ENCODE data around the gene NNT. TPM values are rescaled to one million over a fixed set of nuclear protein-coding genes. Genes with fewer than 3 reads are reported as not detected.
"Not testable (repeated sequence)": the region's sequence is repeated elsewhere in the genome, so short reads cannot be mapped to it uniquely, and the experiment has no call there.

Gene NNT
- total RNA-seq (2014; rRNA removed; shearing (Covaris generic)), result 13.4 and 18.1 TPM in 2 replicates

DNA sequence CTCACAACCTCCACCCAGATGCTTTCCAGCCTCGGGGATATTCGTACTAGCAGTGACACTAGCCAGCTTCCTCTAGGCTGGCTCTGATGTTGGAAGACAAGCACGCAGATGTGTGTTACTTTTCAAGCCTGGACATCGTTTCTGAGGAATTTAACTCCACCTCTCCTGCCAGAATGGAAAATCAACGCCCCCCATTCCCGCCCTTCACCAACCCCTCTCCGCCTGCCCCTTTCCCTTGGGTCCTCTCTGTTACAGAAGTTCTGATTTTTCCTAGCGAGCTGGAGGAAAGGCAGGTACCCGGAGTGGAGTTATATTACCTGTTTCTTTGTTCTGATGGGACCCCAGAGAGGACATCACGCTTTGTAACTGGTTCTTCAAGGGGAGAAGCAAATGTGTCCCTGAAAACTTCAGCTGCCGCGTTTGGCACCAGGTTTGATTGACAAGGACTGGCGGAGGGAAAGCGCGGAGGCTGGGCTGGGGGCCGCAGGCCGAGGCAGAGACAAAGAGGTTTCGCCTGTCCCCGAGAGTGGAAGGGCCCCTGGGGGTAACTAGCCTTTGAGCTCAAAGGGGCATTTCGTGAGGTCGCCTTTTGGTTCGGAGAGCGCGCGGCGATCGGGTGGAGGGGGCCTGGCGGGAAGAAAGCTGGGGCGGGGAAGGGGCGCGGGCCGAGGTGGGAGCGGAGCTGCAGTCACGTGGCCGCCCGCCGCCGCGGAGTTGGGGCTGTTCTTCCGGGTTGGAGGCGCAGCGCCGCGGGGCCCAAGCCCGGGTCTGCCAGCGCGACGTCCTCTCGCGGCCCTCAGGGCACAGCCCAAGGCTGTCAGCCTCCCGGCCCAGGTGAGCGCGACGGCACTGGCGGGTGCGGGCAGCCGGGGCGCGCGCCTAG, at the start of gene NNT:
NNT (plus strand) TSS at position 720 of the 883 bp plus-strand sequence. CDS start 6,016 bp downstream, outside the sequence.
- DNase-seq (ENCODE audit: low spot score), result peak; percentile 67
- in situ Hi-C loops (cut with HindIII; ENCODE audit: low sequenced_read_pairs), result no loop called here

DNA sequence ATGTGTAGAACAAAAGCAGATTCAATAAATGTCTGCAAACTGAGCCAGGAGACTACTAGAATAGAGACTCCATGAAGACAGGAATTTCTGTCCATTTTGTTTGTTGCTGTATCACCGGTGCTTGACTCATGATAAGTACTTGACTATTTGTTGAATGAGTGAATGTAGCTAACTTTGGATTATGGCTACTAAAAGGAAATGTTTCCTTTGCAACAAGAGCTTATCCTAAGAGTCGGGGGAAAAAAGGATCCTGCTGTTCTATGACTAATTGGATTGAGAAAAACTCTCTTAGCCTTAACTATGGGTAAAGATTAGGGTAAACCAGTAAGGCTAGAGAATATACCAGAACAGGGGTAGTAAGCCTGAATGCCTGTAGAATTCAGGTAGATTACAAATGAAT, 49.6 kb upstream of the NNT start:
- in situ Hi-C loops (cut with HindIII; ENCODE audit: low sequenced_read_pairs), result no loop called here

DNA sequence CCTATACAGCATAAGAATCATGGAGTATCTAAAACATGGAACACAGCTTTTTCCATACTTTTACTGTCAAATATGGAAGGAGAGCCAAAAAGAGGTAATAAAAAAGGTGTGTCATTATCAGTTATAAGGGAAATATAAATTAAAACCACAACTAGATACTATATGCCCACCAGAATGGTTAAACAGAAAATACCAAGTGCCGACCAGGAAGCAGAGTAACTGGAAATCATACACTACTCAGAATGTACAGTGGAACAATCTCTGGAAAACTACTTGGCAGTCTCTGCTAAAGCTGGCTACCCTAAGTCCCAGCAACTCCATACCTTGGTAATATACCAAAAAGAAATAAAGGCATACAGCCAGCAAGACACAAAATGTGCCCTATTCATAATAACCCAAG, 48.5 kb upstream of the NNT start:
- in situ Hi-C loops (cut with HindIII; ENCODE audit: low sequenced_read_pairs), result no loop called here
- no peak for DNase-seq (ENCODE audit: low spot score)

More for the DNA sequence above, 49.6 kb upstream of the NNT start:
- DNase-seq (ENCODE audit: low spot score), result no peak

DNA sequence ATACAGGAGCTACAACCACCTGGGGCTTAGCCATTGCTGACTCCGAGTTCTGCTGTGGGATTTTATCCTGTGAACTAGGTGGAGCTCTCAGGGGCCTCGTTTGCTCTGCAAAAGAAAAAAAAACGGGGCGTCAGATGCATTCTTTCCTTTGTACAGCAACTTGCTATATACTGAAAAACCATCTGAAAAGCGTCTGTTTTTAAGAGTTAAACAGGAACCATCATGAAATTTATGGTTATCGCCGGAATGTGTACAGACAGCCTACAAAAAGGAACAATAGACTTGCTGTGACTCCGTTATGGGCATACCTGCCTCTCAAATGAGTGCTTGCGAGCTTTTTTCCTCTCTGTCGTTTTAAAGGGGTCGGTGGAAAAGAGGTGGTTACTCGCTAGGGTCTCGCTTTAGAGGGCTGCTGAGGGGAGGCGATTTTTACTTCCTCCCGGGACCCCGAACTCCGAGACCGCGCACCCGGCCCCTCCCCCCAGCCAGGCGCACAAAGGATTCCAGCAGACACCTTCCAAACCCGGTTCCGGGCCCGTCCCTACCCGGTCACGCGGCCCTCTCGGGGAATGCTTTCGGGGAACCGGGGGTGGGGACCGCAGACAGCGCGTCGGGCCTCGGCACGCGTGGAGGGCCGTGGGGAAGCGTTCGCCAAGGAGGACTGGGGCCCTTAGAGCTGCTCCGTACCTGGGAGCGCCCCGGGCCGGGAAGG, 46.9 kb upstream of the NNT start:
- in situ Hi-C loops (cut with HindIII; ENCODE audit: low sequenced_read_pairs), result no loop called here
- peak; percentile 48 for DNase-seq (ENCODE audit: low spot score)

- in situ Hi-C loops (cut with HindIII; ENCODE audit: low sequenced_read_pairs); DNase-seq (ENCODE audit: low spot score): not testable (repeated sequence)
Measured at GRCh38 chr5:43556607-43556856, 46.4 kb upstream of the NNT start.

DNA sequence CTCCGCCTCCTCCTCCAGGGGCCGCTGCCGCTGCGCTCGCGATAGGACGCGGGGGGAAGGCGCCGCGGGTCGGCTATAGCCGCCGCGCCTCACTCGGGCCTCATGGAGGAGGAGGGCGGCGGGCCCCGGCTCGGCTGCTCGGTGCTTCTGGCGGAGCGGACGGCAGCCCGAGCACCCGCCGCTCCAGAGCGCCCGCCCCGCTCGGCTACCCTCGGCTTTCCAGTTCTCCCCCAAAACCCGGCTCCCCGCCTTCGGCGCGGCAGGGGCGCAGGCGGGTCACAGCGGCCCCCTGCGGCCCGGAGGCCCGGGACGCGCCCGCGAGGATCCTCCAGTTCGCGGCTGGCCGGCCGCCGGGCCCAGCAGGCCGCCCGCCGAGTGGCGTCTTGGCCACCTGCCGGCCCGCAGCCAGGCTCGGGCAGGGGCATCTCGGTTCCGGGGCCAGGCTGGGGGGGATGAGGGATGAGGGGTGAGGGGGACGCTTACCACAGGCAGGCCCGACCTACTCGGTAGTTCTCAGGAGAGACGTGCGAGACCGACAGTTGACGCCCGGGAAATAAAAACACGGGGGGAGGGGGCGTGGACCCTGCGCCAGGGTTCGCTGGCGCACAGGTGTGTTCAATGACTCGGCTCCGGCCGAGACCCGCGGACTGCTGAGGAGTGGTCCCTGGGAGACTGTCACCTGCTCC, 46.0 kb upstream of the NNT start, which contains the start of gene PAIP1:
PAIP1 (minus strand) TSS at position 221 of the 686 bp plus-strand sequence. CDS start 231 bp downstream, outside the sequence.
- DNase-seq (ENCODE audit: low spot score), result peak; percentile 70
- in situ Hi-C loops (cut with HindIII; ENCODE audit: low sequenced_read_pairs), result no loop called here

DNA sequence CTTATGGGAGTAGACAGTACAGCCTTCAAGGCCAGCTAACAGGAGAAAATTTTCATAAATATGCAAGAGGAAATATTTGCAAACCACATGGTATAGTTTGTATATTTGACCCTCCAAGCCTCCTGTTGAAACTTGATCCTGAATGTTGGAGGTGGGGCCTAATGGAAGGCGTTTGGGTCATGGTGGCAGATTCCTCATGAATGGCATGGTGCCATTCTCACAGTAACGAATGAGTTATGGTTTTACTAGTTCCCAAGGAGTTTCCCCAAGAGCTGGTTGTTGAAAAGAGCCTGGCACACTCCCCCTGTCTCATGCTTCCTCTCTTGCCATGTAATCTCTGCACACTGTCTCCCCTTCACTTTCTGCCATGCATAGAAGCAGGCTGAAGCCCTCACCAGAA, 42.9 kb upstream of the NNT start:
- in situ Hi-C loops (cut with HindIII; ENCODE audit: low sequenced_read_pairs), result no loop called here
- no peak for DNase-seq (ENCODE audit: low spot score)

DNA sequence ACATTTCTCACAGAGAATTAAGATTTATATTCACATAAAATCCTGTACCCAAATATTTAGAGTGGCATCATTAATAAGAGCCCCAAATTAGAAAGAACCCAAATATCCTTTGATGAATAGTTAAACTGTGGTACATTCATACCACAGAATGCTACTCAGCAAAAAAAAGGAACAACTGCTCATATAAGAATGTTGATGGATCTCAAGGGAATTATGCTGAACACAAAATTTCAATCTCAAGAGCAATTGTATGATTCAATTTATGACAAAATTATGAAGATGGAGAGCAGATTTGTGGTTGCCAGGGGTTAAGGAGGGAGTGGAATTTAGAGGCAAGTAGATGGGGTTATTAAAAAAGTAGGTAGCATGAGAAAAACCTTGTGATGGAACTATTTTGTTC, 41.6 kb upstream of the NNT start:
- in situ Hi-C loops (cut with HindIII; ENCODE audit: low sequenced_read_pairs), result no loop called here
- no peak for DNase-seq (ENCODE audit: low spot score)

DNA sequence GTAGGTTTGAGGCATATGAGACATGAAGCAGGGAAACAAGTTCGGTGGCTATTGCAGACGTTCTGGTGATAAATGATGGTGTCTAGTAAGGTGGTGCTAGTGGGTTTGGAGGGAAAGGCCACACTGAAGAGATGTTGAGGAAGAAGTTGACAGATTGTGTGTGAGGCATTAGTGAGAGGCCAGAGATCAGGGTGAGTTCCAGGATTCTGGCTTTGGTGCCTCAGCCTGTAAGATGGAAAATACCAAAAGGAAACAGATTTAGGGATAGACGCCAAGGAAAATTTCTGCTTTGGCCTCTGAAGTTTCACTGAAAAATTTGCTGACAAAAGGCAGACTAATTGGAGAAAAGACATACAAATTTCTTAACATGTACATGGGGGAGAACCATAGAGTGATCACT, 39.7 kb upstream of the NNT start:
- DNase-seq (ENCODE audit: low spot score), result no peak
- in situ Hi-C loops (cut with HindIII; ENCODE audit: low sequenced_read_pairs), result no loop called here

DNA sequence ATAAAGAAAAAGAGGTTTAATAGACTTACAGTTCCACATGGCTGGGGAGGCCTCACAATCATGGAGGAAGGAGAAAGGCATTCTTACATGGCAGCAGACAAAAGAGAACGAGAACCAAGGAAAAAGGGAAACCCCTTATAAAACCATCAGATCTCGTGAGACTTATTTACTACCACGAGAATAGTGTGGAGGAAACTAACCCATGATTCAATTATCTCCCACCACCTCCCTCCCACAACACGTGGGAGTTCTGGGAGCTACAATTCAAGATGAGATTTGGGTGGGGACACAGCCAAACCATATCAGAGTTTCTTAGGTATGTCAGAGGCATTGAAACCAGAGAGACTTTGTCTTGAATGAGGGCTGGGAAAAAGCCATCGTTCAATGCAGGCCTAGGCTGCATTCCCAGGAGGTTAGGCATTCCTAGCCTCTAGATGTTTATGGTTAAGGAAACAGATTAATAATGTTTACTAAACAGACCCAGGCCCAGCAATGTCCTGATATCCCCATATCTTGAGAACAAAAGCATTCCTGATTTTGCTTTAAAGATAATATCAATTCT, 38.6 kb upstream of the NNT start:
- in situ Hi-C loops (cut with HindIII; ENCODE audit: low sequenced_read_pairs), result no loop called here
- DNase-seq (ENCODE audit: low spot score), result no peak

GRCh38 chr5:43565043-43565442, 37.9 kb upstream of the NNT start:
- in situ Hi-C loops (cut with HindIII; ENCODE audit: low sequenced_read_pairs), result no loop called here
- DNase-seq (ENCODE audit: low spot score), result no peak

- no peak for DNase-seq (ENCODE audit: low spot score)
- in situ Hi-C loops (cut with HindIII; ENCODE audit: low sequenced_read_pairs), result no loop called here
Measured at GRCh38 chr5:43567967-43568366, 35.0 kb upstream of the NNT start.

DNA sequence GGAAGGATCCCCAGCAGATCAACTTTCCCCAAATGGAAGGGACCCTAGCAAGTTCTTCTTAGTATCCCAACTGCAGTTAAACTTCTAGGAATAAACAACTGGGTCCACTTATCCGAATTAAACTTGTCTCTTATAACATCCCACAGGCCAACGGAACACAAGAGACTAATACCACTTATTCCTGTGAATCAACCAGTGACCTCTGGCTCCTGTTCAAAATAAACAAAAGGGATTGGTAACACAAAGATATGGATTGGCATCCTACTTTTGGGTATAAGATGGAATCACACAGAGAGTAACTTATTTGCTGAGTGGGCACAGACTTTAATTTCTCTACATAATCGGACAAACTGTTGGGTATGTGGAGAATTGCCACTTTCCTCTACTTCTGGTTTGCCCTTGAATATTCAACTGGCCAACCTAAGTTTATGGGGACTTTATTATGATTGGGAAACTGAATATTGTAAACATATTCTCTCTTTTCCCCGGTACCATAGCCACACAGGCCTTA, 33.7 kb upstream of the NNT start:
- in situ Hi-C loops (cut with HindIII; ENCODE audit: low sequenced_read_pairs), result no loop called here
- no peak for DNase-seq (ENCODE audit: low spot score)

GRCh38 chr5:43570450-43571158, 32.4 kb upstream of the NNT start:
- in situ Hi-C loops (cut with HindIII; ENCODE audit: low sequenced_read_pairs), result no loop called here
- DNase-seq (ENCODE audit: low spot score), result no peak

GRCh38 chr5:43571237-43571636, 31.7 kb upstream of the NNT start:
- DNase-seq (ENCODE audit: low spot score), result no peak
- in situ Hi-C loops (cut with HindIII; ENCODE audit: low sequenced_read_pairs), result no loop called here

- no peak for DNase-seq (ENCODE audit: low spot score)
- in situ Hi-C loops (cut with HindIII; ENCODE audit: low sequenced_read_pairs), result no loop called here
Measured at GRCh38 chr5:43572357-43572756, 30.6 kb upstream of the NNT start.

GRCh38 chr5:43573058-43573457, 29.9 kb upstream of the NNT start:
- in situ Hi-C loops (cut with HindIII; ENCODE audit: low sequenced_read_pairs), result no loop called here
- DNase-seq (ENCODE audit: low spot score), result no peak

DNA sequence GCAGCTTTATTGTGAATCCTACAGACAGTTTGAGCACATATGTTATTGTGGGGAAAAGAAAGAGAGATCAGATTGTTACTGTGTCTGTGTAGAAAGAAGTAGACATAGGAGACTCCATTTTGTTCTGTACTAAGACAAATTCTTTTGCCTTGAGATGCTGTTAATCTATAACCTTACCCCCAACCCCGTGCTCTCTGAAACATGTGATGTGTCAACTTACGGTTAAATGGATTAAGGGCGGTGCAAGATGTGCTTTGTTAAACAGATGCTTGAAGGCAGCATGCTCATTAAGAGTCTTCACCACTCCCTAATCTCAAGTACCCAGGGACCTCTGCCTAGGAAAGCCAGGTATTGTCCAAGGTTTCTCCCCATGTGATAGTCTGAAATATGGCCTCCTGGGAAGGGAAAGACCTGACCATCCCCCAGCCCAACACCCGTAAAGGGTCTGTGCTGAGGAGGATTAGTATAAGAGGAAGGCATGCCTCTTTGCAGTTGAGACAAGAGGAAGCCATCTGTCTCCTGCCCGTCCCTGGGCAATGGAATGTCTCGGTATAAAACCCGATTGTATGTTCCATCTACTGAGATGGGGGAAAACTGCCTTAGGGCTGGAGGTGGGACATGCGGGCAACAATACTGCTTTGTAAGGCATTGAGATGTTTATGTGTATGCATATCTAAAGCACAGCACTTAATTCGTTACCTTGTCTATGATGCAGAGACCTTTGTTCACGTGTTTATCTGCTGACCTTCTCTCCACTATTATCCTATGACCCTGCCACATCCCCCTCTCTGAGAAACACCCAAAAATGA, 22.4 kb upstream of the NNT start:
- DNase-seq (ENCODE audit: low spot score); in situ Hi-C loops (cut with HindIII; ENCODE audit: low sequenced_read_pairs): not testable (repeated sequence)

Measured in G401 (cell line).